GM12878 (cell line): ENCODE results near the gene ANKRD11.

Source experiments
- CTCF ChIP-seq, 3 experiments: IDR thresholded peaks in 2 of 3; conservative IDR thresholded peaks in 1 of 3; 2 replicates each; pipeline ENCODE4 v1.5.1; 2011; ENCODE audit warnings: low read depth in 3 of 3, low read length in 3 of 3, mild to moderate bottlenecking in 3 of 3, control low read depth in 2 of 3, moderate library complexity in 2 of 3, inconsistent platforms in 1 of 3, mixed read lengths in 1 of 3; ENCODE audit not compliant: control insufficient read depth in 2 of 3, insufficient read depth in 1 of 3; ENCODE audit errors: extremely low read depth in 1 of 3
- E4F1 ChIP-seq: fragments of 450-650 bp; IDR thresholded peaks from 2 replicates; pipeline ENCODE4 v1.6.1; 2018; ENCODE audit warnings: borderline replicate concordance, mild to moderate bottlenecking; ENCODE audit not compliant: partially characterized antibody
- EZH2 ChIP-seq: IDR thresholded peaks from 2 replicates; pipeline ENCODE4 v1.6.1; 2012; ENCODE audit warnings: low read depth, mild to moderate bottlenecking, control low read depth, inconsistent platforms, low read length, borderline replicate concordance; ENCODE audit not compliant: control insufficient read depth
- MTA3 ChIP-seq: IDR thresholded peaks from 2 replicates; pipeline ENCODE4 v1.6.1; 2012; ENCODE audit warnings: low read length, inconsistent platforms, borderline replicate concordance
- POLR2A ChIP-seq: IDR thresholded peaks from 2 replicates; pipeline ENCODE4 v1.6.1; 2011; ENCODE audit warnings: low read depth, mild to moderate bottlenecking, low read length
- POLR2AphosphoS5 ChIP-seq: IDR thresholded peaks from 2 replicates; pipeline ENCODE4 v1.6.1; 2011; ENCODE audit warnings: mild to moderate bottlenecking, low read length, inconsistent platforms
- RFX5 ChIP-seq: IDR thresholded peaks from 2 replicates; pipeline ENCODE4 v1.6.1; 2011; ENCODE audit warnings: low read depth, low read length, improper control_type of control experiment
- ZNF274 ChIP-seq: IDR thresholded peaks from one replicate; pipeline ENCODE4 v1.8.0; 2011; ENCODE audit not compliant: insufficient read length, insufficient read depth
- ZNF384 ChIP-seq: IDR thresholded peaks from 2 replicates; pipeline ENCODE4 v1.6.1; 2012; ENCODE audit warnings: low read depth, mild to moderate bottlenecking, low read length, improper control_type of control experiment, borderline replicate concordance
- TF ChIP-seq, protein P1 (sequence below): IDR thresholded peaks from 2 replicates; pipeline ENCODE4 v1.6.1; 2012; ENCODE audit warnings: improper control_type of control experiment, low read depth, low read length; ENCODE audit not compliant: insufficient replicate concordance

GRCh38 chr16:89264800-89265550 is 225.4 kb downstream of the ANKRD11 start:
- no peak for TF ChIP-seq CTCF (IDR thresholded peaks at IDR 0.05 in 2 of 3, conservative IDR thresholded peaks at IDR 0.05 in 1 of 3; ENCODE audit: control insufficient read depth in 2 of 3, extremely low read depth in 1 of 3, insufficient read depth in 1 of 3, low read depth in 3 of 3, low read length in 3 of 3)
- no peak for TF ChIP-seq ZNF274
- TF ChIP-seq, protein P1, sequence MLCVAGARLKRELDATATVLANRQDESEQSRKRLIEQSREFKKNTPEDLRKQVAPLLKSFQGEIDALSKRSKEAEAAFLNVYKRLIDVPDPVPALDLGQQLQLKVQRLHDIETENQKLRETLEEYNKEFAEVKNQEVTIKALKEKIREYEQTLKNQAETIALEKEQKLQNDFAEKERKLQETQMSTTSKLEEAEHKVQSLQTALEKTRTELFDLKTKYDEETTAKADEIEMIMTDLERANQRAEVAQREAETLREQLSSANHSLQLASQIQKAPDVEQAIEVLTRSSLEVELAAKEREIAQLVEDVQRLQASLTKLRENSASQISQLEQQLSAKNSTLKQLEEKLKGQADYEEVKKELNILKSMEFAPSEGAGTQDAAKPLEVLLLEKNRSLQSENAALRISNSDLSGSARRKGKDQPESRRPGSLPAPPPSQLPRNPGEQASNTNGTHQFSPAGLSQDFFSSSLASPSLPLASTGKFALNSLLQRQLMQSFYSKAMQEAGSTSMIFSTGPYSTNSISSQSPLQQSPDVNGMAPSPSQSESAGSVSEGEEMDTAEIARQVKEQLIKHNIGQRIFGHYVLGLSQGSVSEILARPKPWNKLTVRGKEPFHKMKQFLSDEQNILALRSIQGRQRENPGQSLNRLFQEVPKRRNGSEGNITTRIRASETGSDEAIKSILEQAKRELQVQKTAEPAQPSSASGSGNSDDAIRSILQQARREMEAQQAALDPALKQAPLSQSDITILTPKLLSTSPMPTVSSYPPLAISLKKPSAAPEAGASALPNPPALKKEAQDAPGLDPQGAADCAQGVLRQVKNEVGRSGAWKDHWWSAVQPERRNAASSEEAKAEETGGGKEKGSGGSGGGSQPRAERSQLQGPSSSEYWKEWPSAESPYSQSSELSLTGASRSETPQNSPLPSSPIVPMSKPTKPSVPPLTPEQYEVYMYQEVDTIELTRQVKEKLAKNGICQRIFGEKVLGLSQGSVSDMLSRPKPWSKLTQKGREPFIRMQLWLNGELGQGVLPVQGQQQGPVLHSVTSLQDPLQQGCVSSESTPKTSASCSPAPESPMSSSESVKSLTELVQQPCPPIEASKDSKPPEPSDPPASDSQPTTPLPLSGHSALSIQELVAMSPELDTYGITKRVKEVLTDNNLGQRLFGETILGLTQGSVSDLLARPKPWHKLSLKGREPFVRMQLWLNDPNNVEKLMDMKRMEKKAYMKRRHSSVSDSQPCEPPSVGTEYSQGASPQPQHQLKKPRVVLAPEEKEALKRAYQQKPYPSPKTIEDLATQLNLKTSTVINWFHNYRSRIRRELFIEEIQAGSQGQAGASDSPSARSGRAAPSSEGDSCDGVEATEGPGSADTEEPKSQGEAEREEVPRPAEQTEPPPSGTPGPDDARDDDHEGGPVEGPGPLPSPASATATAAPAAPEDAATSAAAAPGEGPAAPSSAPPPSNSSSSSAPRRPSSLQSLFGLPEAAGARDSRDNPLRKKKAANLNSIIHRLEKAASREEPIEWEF: no peak
- no peak for TF ChIP-seq E4F1
- TF ChIP-seq EZH2: no peak
- TF ChIP-seq ZNF384: no peak
- no peak for TF ChIP-seq RFX5
- no peak for TF ChIP-seq MTA3
- TF ChIP-seq POLR2A: peak; percentile 48; the same call in 1 of the 2 replicates
- TF ChIP-seq POLR2AphosphoS5: no peak
